Spleen (tissue), 7 donors: ENCODE results near the gene MRPL57.

Experiments
- POLR2A ChIP-seq, 3 donors: fragments of 450-650 bp; IDR thresholded peaks; one replicate each; pipeline ENCODE4 v1.5.1; 2017; ENCODE audit warnings: antibody characterized with exemption in 3 of 3, mild to moderate bottlenecking in 1 of 3
- POLR2AphosphoS5 ChIP-seq, 3 donors: sonication (generic); formaldehyde crosslinking; IDR thresholded peaks; one replicate each; pipeline ENCODE4 v1.5.1; 2017; ENCODE audit warnings: antibody characterized with exemption in 3 of 3
- TF ChIP-seq, protein P1 (sequence below), 11 experiments: fragments of 200-600 bp in 7 of 11; fragments of 450-650 bp in 4 of 11; sonication (generic) in 4 of 11; IDR thresholded peaks in 8 of 11; conservative IDR thresholded peaks in 3 of 11; 1 replicate in 7 of 11; 2 replicates in 4 of 11; pipeline versions ENCODE4 v1.4.0 to v1.8.0; 2016 to 2021; ENCODE audit warnings: antibody characterized with exemption in 11 of 11, inconsistent platforms in 4 of 11, mild to moderate bottlenecking in 1 of 11
- donor health status: DM: no; HTN: no; CAD: no; lungs with moderate emphysema.
- donor health status: DM: no; HTN: no; CAD: no.
- donor health status: DM: no; HTN: no; CAD: no.

DNA sequence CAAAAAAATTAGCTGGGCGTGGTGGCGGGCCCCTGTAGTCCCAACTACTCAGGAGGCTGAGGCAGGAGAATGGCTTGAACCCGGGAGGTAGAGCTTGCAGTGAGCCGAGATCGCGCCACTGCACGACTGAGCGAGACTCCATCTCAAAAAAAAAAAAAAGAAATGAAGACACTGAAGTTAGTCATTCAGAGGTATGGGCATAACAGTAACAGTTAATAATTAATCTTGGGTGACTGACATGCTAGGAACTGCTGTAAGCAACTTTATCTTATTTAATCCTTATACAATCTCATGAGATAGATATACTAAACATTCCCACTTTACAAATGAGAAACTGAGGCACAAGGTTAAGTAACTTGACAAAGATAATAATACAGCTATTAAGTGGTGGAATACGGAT is 5.0 kb upstream of the MRPL57 start:
- TF ChIP-seq, protein P1, sequence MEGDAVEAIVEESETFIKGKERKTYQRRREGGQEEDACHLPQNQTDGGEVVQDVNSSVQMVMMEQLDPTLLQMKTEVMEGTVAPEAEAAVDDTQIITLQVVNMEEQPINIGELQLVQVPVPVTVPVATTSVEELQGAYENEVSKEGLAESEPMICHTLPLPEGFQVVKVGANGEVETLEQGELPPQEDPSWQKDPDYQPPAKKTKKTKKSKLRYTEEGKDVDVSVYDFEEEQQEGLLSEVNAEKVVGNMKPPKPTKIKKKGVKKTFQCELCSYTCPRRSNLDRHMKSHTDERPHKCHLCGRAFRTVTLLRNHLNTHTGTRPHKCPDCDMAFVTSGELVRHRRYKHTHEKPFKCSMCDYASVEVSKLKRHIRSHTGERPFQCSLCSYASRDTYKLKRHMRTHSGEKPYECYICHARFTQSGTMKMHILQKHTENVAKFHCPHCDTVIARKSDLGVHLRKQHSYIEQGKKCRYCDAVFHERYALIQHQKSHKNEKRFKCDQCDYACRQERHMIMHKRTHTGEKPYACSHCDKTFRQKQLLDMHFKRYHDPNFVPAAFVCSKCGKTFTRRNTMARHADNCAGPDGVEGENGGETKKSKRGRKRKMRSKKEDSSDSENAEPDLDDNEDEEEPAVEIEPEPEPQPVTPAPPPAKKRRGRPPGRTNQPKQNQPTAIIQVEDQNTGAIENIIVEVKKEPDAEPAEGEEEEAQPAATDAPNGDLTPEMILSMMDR (IDR thresholded peaks at IDR 0.05 in 8 of 11, conservative IDR thresholded peaks at IDR 0.05 in 3 of 11) = no peak
- TF ChIP-seq POLR2AphosphoS5 (IDR thresholded peaks at IDR 0.05) (no peak), POLR2A (IDR thresholded peaks at IDR 0.05) (no peak)
